Thoracic aorta (tissue), 2 donors: ENCODE data around the gene NDUFV2. TPM values are rescaled to one million over a fixed set of nuclear protein-coding genes. Genes with fewer than 3 reads are reported as not detected.

ENCODE experiments used
- ATAC-seq: fragments of 150-250 bp; one replicate; pipeline ENCODE4 v1.8.0; 2017; ENCODE audit warnings: low read depth; ENCODE audit not compliant: insufficient number of reproducible peaks, low FRiP score
- DNase-seq: peaks from one replicate; pipeline ENCODE4 v3.0.0-alpha.2; 2020; ENCODE audit warnings: low spot score
- H3K27ac ChIP-seq, 2 donors: fragments of 200-600 bp; sonication (generic); 1 replicate in 1 of 2; 2 replicates in 1 of 2; pipeline ENCODE4 v1.5.1; 2016; ENCODE audit warnings: mild to moderate bottlenecking in 2 of 2, moderate library complexity in 2 of 2
- H3K27me3 ChIP-seq: fragments of 200-600 bp; sonication (generic); replicated peaks from 2 replicates; pipeline ENCODE4 v1.6.0; 2016; ENCODE audit warnings: mild to moderate bottlenecking; ENCODE audit not compliant: insufficient read depth
- H3K36me3 ChIP-seq: fragments of 200-600 bp; sonication (generic); one replicate; pipeline ENCODE4 v1.5.1; 2016
- H3K4me1 ChIP-seq, 2 donors: fragments of 200-600 bp; sonication (generic); 1 replicate in 1 of 2; 2 replicates in 1 of 2; pipeline versions ENCODE4 v1.5.1 to v1.6.0; 2016; ENCODE audit warnings: low read depth in 2 of 2, mild to moderate bottlenecking in 1 of 2; ENCODE audit not compliant: control insufficient read depth in 1 of 2
- H3K4me3 ChIP-seq: fragments of 200-600 bp; sonication (generic); 2 replicates; pipeline ENCODE4 v1.5.1; 2016; ENCODE audit warnings: mild to moderate bottlenecking
- H3K9me3 ChIP-seq: fragments of 200-600 bp; sonication (generic); 2 replicates; pipeline ENCODE4 v1.5.1; 2016
- CTCF ChIP-seq: fragments of 200-600 bp; sonication (generic); IDR thresholded peaks from one replicate; pipeline ENCODE4 v1.5.1; 2019; ENCODE audit warnings: antibody characterized with exemption
- total RNA-seq, 2 donors: library from RNA; depleted of rRNA; stranded (reverse); fragments of >200 nt; gene quantifications; one replicate each; pipeline versions ENCODE4 v1.1.0 to v1.2.3, GENCODE V29; 2016

NDUFV2 gene
- total RNA-seq, 2 donors from 2014 or later = 44.0 to 94.9 TPM

GRCh38 chr18:9178557-9178956 is 76.1 kb downstream of the NDUFV2 start:
- no peak for TF ChIP-seq CTCF

GRCh38 chr18:9181275-9181674 is 78.8 kb downstream of the NDUFV2 start:
- no peak for DNase-seq
- Histone ChIP-seq H3K4me3 (no peak overlapping the region), H3K36me3 (peaks cover 4% of the 10 kb centered on the region), H3K4me1 (peaks cover 29 to 39% of the 10 kb centered on the region in 2 donors), H3K27ac (no peak overlapping the region), H3K9me3 (no peaks in the 10 kb centered on the region), H3K27me3 (no peaks in the 10 kb centered on the region)
- no peak for TF ChIP-seq CTCF
- ATAC-seq = no peak

More at GRCh38 chr18:9178557-9178956, 76.1 kb downstream of the NDUFV2 start:
- peaks cover 24 to 33% of the 10 kb centered on the region in 2 donors for H3K4me1 ChIP-seq
- no peak for ATAC-seq
- DNase-seq = no peak
- H3K36me3 ChIP-seq = no peaks in the 10 kb centered on the region
- no peaks in the 10 kb centered on the region for H3K9me3 ChIP-seq
- no peak overlapping the region for H3K27ac ChIP-seq
- no peak overlapping the region for H3K4me3 ChIP-seq
- H3K27me3 ChIP-seq = no peaks in the 10 kb centered on the region

GRCh38 chr18:9182852-9183399 is 80.4 kb downstream of the NDUFV2 start:
- no peak overlapping the region for H3K4me3 ChIP-seq
- no peaks in the 10 kb centered on the region for H3K9me3 ChIP-seq
- no peaks in the 10 kb centered on the region for H3K27me3 ChIP-seq
- no peak overlapping the region for H3K27ac ChIP-seq
- peaks cover 4% of the 10 kb centered on the region for H3K36me3 ChIP-seq
- no peak for TF ChIP-seq CTCF
- DNase-seq (no peak), ATAC-seq (no peak)
- H3K4me1 ChIP-seq = peaks cover 15 to 23% of the 10 kb centered on the region in 2 donors

Other genes with a start within 250 kb of the NDUFV2 start
- gene ANKRD12, start 34.1 kb downstream of the NDUFV2 start, total RNA-seq = 10 to 100 TPM; 35.6 to 70.3 TPM
- 100 to 1,000 TPM; 107 to 130 TPM for gene TWSG1, start 232.1 kb downstream of the NDUFV2 start, total RNA-seq